ENCODE measurements around the gene RALGPS2.

Gene RALGPS2

DNA sequence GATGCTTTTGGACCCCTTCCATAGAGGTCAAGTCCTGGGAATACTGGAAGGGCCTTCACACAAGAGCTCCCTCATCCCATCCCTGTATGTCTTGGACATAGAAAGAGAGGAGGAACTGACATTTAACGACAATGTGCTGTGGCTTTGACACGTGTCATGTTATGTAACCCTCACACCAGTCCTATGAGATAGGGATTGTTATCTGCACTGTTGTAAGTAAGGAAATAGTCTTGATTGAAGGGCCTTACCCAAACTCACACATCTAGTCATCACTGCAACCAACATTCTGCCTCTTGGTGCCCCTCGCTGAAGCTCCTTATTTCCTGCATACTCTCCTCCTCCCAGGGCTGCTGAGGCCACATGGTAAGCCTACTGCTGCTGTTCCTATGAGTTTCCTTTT, 209.5 kb downstream of the RALGPS2 start:
- Mint-ChIP-seq H3K27me3 (peaks cover 22% of the 10 kb centered on the region), H3K9me3 (no peaks in the 10 kb centered on the region), H3K36me3 (no peaks in the 10 kb centered on the region), H3K4me1 (no peaks in the 10 kb centered on the region), H3K4me3 (no peak overlapping the region), H3K27ac (no peak overlapping the region)
- no peak for DNase-seq
- CTCF ChIA-PET: interaction anchor here (0.7 kb wide), 1 partner anchor 69 kb away, joined by 3 read pairs; no protein-coding TSS in a partner anchor

DNA sequence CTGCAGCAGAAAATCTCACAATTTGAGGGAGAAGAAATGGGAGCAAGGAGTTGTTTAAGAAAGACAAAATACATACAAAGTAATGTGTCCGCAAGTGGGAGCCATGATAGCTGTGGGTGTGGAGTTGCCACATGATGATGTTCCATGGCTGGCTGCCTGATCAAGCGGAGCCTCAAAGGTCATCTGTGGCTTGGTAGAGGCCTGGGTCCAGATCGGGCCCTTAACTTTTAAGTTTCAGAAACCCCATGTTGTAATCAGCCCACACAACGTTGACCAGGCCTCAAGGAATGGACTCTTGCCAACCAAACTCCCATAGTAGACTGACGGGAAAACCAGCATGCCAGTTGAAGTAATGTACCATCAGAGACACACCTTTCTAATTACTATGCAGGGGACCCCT, 210.6 kb downstream of the RALGPS2 start:
- H3K27me3 Mint-ChIP-seq: peaks cover 22% of the 10 kb centered on the region
- no peaks in the 10 kb centered on the region for H3K9me3 Mint-ChIP-seq
- no peak overlapping the region for H3K27ac Mint-ChIP-seq
- no peaks in the 10 kb centered on the region for H3K4me1 Mint-ChIP-seq
- H3K4me3 Mint-ChIP-seq: no peak overlapping the region
- CTCF ChIA-PET: no interaction called here
- no peaks in the 10 kb centered on the region for H3K36me3 Mint-ChIP-seq
- DNase-seq: no peak

DNA sequence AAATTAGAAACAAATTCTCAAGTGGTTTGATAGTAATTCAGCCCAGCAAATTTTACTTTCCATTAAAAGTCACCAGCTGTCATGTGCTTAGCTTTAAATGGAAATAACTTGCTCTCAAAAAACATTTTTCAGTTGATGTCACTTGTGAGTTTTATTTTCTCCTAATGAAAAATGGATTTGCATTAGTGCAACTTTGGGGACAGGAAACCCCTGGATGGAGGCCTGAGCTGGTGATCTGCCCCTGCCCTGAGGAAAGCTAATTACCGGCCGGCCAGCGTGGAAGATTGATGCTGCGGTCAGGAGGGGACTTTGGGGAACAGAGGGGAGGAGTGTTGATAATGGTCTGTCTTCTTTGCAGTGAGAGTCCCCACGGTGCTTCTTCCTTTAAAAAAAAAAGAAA, 212.7 kb downstream of the RALGPS2 start:
- peaks cover under 1% of the 10 kb centered on the region for H3K4me1 Mint-ChIP-seq
- H3K27me3 Mint-ChIP-seq: peaks cover 19% of the 10 kb centered on the region
- CTCF ChIA-PET: interaction anchor here (1.3 kb wide), 1 partner anchor 16 kb away, joined by 3 read pairs; no protein-coding TSS in a partner anchor
- H3K27ac Mint-ChIP-seq: no peak overlapping the region
- H3K9me3 Mint-ChIP-seq: no peaks in the 10 kb centered on the region
- H3K36me3 Mint-ChIP-seq: no peaks in the 10 kb centered on the region
- DNase-seq: no peak
- no peak overlapping the region for H3K4me3 Mint-ChIP-seq

DNA sequence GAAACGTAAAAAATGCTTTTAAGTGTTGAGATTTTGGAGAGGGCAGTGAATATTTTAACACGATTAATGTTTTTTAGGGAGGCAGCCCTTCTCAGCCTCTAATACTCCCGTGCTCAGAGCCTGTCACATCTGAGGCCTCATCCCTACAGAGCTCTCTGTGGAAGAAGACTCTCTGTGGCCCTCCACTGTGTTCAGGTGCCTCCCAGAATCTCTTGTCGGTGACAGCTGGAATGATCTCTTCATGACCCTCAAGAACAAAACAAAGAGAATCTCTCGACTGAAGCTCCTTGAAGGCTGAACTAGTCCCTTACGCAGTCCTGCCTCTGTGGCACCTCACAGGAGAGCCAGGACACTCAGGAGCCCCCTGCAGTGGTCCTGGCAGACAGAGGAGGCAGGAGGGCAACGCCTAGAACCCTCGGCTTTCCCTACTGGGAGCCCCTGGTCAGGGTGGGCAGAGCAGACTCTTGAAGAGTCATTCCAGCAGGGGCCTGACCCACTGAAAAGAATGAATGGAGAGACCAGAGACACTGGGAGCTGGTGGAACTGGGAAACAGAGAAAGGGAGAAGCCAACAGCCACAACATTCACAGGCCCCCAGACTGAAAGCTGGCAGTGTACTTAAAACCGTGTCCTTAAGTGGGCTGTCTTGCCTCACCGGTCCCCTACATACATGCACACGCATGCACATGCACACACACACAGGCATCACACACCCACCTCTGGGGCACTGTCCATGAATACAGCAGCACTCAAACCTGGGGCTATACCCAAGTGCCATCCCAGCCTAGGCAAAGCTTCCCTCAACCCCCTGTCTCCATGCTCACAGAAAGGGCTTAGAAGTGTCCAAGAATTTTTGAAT, 213.3 kb downstream of the RALGPS2 start:
- no peak overlapping the region for H3K27ac Mint-ChIP-seq
- peaks cover 20% of the 10 kb centered on the region for H3K27me3 Mint-ChIP-seq
- CTCF ChIA-PET: interaction anchor here (0.6 to 1.3 kb wide), 2 partner anchors 16 to 444 kb away, joined by 3 read pairs; no protein-coding TSS in a partner anchor
- H3K9me3 Mint-ChIP-seq: no peaks in the 10 kb centered on the region
- peaks cover 6% of the 10 kb centered on the region for H3K4me1 Mint-ChIP-seq
- H3K4me3 Mint-ChIP-seq: no peak overlapping the region
- DNase-seq: no peak
- no peaks in the 10 kb centered on the region for H3K36me3 Mint-ChIP-seq

DNA sequence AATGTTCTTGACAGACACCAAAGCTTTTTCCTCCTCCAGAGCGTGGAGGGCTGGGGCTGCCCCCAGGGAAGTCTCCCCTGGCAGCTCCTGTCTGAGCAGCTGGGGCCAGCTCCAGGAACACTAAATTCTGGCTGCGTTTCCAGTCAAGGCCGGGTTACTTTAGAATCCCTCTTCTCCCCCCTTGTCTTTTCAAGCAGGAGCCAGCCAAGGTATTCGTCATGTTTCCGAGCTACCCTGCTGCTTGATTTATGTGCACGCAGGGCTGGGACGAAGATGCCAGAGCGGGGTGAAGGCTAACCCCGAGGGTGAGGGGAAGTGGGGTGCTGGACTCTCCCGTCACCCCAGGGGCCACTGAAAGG, 213.9 kb downstream of the RALGPS2 start:
- Mint-ChIP-seq H3K9me3 (no peaks in the 10 kb centered on the region), H3K27me3 (peaks cover 13% of the 10 kb centered on the region), H3K4me1 (peaks cover 6% of the 10 kb centered on the region), H3K4me3 (no peak overlapping the region), H3K27ac (no peak overlapping the region), H3K36me3 (no peaks in the 10 kb centered on the region)
- CTCF ChIA-PET: interaction anchor here (0.6 kb wide), 1 partner anchor 443 kb away, joined by 3 read pairs; no protein-coding TSS in a partner anchor
- DNase-seq: no peak

DNA sequence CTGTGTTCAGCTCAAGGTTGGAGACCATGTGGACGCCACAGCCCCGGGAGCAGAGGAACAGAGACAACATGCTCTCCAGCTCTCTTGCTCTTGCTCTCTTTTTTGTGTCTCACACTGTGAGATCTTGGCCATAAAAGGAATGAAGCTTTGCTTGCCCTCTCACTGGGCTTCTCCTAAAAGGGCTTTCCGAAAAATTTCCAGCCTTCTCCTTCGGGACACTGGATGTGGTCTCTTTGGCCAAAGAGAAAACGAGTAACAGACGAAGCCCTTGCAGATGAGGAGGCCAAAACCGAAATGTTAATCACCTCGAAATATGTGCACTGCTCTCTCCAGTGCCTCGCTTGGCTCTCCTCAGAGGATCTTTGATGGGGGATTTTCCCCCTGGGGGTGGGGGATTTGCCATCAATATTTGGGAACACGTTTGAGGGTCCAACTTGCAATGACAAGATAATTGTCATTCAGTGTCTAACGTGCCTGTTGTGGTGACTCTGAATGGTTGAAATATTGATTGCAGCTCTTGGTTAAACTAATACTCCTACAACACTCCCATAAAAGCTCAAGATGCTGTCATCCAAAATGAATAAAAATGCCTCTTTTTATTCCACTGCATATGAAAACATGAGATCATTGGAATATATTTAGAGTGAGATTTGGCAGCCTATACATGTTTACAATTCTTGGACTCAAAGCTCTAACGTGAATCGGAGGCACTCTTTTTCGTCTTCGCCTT, 214.5 kb downstream of the RALGPS2 start:
- Mint-ChIP-seq H3K4me1 (peaks cover 6% of the 10 kb centered on the region), H3K27me3 (peaks cover 13% of the 10 kb centered on the region), H3K9me3 (no peaks in the 10 kb centered on the region), H3K27ac (no peak overlapping the region), H3K4me3 (no peak overlapping the region), H3K36me3 (no peaks in the 10 kb centered on the region)
- CTCF ChIA-PET: interaction anchor here (0.6 kb wide), 1 partner anchor 442 kb away, joined by 3 read pairs; no protein-coding TSS in a partner anchor
- DNase-seq: no peak

DNA sequence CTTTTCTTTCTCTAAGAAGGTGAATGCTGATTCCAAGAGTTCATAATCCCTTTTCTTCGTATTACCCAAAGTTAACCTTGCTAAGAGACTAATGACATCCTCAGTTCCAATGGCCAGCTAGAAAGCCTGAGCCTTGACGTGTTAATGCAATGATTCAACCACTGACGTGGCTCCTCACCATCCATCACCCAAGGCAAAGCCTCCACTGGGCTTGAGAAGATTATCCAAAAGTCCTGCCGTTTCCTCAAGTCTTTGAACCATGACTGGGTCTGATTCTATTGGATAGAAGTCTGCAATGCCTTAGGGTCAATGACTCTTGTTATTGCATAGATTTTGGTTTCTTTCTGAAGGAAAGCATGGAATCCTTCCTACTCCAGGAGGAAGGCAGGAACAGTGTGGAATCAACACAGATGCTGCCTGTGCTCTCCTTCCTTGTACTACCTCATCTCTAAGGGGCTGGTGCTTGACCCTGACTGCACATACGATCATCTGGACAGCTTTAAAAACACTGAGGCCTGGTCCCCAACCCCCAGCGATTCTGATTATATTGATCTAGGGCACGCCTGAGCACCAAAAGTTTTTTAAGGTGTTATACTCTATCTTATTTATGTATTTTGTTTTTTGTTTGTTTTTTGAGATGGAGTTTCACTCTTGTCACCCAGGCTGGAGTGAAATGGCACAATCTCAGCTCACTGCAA, 215.2 kb downstream of the RALGPS2 start:
- CTCF ChIA-PET: no interaction called here
- Mint-ChIP-seq H3K4me1 (peaks cover 6% of the 10 kb centered on the region), H3K27ac (no peak overlapping the region), H3K9me3 (no peaks in the 10 kb centered on the region), H3K36me3 (no peaks in the 10 kb centered on the region), H3K4me3 (no peak overlapping the region), H3K27me3 (peaks cover 13% of the 10 kb centered on the region)
- no peak for DNase-seq

DNA sequence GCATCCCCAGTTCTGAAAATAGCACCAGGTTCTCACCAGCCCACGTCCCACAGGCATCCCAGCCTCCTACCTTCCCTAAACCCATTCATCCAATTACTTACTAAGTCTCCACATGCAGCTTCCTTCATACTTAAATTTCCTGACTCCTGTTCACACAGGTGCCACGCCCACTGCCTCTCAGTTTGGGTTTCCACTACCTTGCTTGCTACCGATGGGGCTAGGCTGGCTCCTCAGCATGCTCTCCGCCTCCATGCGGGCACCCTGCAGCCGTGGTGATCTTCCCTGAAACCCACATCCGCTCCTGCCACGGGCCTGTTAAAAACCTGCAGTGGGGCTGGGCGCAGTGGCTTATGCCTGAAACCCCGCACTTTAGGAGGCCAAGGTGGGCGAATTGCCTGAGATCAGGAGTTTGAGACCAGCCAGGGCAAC, 216.2 kb downstream of the RALGPS2 start:
- no peak for DNase-seq
- CTCF ChIA-PET: no interaction called here
- H3K27ac Mint-ChIP-seq: no peak overlapping the region
- no peak overlapping the region for H3K4me3 Mint-ChIP-seq
- H3K4me1 Mint-ChIP-seq: peaks cover 6% of the 10 kb centered on the region
- H3K36me3 Mint-ChIP-seq: no peaks in the 10 kb centered on the region
- H3K27me3 Mint-ChIP-seq: peaks cover 13% of the 10 kb centered on the region
- H3K9me3 Mint-ChIP-seq: no peaks in the 10 kb centered on the region

DNA sequence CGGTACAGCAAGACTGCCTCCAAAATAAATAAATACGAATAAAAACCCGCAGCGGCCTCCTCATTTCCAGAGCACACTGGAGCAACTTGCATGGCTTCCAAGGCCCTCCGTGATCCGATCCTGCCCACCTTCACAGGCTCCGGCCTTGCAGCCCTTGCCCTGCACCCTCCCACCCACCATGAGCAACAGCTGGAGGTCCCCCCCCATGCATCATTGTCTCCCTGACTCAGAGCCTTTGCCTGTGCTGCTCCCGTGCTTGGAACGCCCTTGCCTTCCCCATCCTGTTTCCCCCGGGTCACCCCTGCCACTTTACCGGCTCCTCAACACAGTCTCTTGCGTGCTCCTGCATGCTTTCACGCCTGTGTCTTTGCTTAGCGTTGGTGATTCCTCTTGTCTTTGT, 216.8 kb downstream of the RALGPS2 start:
- Mint-ChIP-seq H3K9me3 (no peaks in the 10 kb centered on the region), H3K27ac (no peak overlapping the region), H3K27me3 (peaks cover 18% of the 10 kb centered on the region), H3K4me3 (no peak overlapping the region), H3K4me1 (peaks cover 6% of the 10 kb centered on the region), H3K36me3 (no peaks in the 10 kb centered on the region)
- CTCF ChIA-PET: no interaction called here
- DNase-seq: no peak

DNA sequence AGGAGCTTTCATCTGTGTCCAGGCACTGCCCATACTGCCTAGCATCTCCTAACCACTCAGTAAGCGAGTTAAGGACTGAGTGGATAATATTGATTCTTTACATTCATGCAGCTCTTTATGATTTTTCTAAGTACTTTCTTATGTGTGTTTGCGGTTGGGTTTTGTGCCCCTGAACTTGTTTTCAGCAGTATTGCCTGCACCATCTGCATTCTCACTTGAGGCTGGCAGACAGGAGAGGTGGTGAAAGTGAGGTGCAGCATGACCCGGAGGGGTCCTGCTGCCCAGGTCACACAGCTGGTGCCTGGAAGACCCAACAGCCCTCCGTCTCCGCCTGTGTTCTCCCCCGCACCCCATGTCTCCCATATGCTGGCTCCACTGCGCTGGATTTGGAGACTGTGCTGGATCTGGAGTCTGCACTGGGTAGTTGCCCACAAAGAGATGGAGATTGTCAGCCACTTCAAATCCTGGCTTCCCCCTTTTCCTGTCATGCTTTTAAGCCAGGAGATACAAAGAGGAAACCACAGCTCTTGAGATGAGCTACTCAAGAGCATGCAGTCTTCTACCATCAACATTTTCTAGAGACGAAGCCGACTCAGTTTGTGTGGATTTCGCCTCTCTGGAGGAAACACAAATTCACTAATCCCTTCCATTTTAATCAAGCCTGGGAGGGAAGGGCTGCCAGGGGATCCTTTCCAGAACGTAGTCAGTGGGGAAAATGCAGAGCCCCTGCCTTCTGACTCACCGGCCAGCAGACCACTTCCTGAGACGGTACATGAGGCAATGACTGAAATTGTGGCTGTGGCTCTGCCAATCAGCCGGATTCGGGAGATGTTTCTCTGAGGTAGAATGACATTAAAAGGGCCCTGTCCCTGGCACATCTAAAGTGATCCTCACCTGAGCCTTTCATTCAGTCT, 217.5 kb downstream of the RALGPS2 start:
- CTCF ChIA-PET: interaction anchor here (0.6 kb wide), 1 partner anchor 1732 kb away, joined by 3 read pairs; no protein-coding TSS in a partner anchor
- no peak for DNase-seq
- no peak overlapping the region for H3K27ac Mint-ChIP-seq
- no peaks in the 10 kb centered on the region for H3K9me3 Mint-ChIP-seq
- peaks cover 6% of the 10 kb centered on the region for H3K4me1 Mint-ChIP-seq
- peaks cover 19% of the 10 kb centered on the region for H3K27me3 Mint-ChIP-seq
- H3K36me3 Mint-ChIP-seq: no peaks in the 10 kb centered on the region
- H3K4me3 Mint-ChIP-seq: no peak overlapping the region

DNA sequence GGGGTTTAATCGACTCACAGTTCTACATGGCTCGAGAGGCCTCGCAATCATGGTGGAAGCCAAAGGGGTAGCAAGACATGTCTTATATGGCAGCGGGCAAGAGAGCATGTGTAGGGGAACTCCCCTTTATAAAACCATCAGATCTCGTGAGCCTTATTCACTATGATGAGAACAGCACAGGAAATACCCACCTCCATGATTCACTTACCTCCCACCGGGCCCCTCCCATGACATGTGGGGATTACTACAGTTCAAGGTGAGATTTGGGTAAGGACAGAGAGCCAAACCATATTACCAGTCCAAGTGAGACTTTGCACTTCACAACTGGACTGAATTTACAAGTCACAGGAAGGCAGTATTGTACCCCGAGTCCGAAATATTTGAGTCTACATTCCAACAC, 219.7 kb downstream of the RALGPS2 start:
- H3K36me3 Mint-ChIP-seq: no peaks in the 10 kb centered on the region
- H3K4me3 Mint-ChIP-seq: no peak overlapping the region
- DNase-seq: no peak
- H3K27ac Mint-ChIP-seq: no peak overlapping the region
- no peaks in the 10 kb centered on the region for H3K9me3 Mint-ChIP-seq
- CTCF ChIA-PET: no interaction called here
- H3K4me1 Mint-ChIP-seq: peaks cover 6% of the 10 kb centered on the region
- peaks cover 11% of the 10 kb centered on the region for H3K27me3 Mint-ChIP-seq

DNA sequence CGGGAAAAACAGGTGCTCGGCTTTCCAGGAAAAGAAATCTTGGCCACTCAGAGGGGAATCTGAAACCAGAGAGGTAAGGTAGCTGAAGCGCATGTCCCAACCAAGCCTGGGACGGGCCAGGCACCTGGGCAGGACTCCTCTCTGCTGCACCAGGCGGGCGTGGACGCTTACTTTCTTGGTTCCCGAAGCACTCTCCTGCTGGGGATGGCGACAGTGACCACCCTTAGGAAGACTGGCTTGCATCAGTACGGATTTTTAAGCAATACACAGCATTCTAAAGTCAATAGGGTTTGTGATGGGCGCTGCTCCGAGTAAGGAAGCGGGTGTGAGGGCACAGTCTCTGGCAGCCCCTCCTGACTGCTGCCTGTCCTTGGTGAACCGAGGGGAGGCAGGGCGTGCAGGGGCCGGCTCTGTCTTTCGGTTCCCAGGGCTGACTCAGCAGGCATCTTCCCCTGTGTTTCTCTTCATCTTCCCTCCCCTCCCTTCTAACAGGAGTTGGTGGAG, 220.8 kb downstream of the RALGPS2 start:
- CTCF ChIA-PET: no interaction called here
- H3K27ac Mint-ChIP-seq: no peak overlapping the region
- no peak for DNase-seq
- no peaks in the 10 kb centered on the region for H3K36me3 Mint-ChIP-seq
- H3K27me3 Mint-ChIP-seq: peaks cover 11% of the 10 kb centered on the region
- H3K4me1 Mint-ChIP-seq: peaks cover 6% of the 10 kb centered on the region
- H3K4me3 Mint-ChIP-seq: no peak overlapping the region
- no peaks in the 10 kb centered on the region for H3K9me3 Mint-ChIP-seq

DNA sequence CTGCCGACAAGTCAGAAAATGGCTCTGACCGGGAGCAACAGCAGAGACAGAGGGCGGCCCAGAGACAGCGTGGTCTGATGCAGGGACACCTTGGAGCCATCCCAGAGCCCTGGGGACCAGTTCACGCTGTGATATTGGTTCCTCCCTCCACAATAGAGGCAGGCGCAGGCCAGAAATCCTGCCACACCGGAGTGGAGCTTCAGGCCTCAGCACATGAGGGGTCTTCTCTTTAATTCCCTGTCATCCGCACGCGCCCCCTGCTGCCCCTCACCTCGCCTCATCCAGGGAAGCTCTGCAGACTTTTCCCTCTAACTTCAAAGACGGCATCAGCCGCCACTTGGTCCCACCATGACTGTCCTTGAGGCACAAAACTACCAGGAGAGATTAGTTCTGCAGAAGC, 221.4 kb downstream of the RALGPS2 start:
- Mint-ChIP-seq H3K36me3 (no peaks in the 10 kb centered on the region), H3K27me3 (peaks cover 11% of the 10 kb centered on the region), H3K4me3 (no peak overlapping the region), H3K9me3 (no peaks in the 10 kb centered on the region), H3K27ac (no peak overlapping the region), H3K4me1 (peaks cover 6% of the 10 kb centered on the region)
- no peak for DNase-seq
- CTCF ChIA-PET: no interaction called here
